ENCODE measurements around the gene CCDC102A.
"Not testable (repeated sequence)": the region's sequence is repeated elsewhere in the genome, so short reads cannot be mapped to it uniquely, and the experiment has no call there.

The CCDC102A gene

DNA sequence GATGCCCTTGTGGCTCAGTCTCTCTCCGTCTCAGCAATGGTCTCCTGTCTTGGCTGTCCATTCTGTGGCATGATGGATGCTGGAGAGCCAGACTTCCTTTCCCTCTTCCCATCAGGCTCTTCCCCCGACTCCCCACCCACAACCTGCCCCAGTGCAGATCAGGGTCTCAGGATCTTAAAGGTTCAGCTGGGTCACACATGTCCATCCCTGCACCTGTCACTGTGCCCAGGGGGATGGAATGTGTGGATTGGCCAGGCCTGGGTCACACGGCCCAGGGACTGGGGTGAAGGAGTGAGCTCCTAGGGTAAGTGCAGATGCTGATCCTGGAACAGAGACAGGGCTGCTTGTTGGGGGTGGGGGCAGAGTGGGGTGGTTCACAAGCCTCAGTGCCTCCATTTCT lies 29.1 kb upstream of the CCDC102A start:
- no peak for DNase-seq (ENCODE audit: low read depth)

DNA sequence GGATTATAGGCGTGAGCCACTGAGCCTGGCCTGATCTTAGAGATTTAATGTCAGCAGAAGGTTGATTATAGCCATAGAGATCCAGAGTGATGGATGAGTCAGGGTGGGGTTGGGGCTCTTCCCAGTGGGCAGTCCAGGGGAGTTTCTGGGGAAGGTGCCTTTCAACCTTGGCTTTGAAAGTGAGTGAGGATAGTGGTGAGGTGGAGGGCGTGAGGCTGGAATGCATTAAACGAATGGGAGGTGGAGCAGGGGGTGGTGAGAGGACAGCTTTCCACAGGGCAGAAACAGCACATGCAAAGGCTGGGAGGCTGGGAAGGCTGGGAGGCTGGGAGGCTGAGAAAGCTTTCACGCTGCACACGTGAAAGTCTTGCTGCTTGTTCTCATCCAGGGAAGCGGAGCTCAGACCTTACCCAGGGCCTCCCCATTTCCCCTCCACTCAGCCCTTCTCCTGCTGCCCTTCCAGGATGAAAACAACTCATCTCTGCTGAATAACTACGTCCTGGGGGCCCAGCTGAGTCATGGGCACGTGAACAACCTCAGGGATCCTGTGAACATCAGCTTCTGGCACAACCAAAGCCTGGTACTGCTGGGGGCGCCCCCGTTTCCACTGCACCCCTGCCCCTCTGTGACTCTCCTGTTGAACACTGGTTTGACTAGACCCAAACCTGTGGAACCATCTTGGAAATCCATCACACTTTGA lies 28.4 kb upstream of the CCDC102A start:
- no peak for DNase-seq (ENCODE audit: low read depth)

DNA sequence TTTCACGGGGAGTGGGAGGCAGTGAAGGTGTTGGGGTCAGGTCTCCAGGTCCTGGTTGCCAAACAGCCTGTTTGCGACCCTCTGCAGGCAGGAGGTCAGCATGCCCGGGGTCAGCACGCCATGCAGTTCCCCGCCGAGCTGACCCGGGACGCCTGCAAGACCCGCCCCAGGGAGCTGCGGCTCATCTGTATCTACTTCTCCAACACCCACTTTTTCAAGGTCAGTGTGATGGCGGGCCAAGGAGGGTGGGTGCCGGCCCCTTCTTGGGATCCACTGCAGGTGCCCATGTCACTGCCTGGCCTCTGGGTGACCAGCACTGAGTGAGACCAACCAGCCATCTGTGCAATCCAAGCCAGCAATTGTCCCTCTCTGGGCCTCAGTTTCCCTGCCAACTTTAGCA lies 27.4 kb upstream of the CCDC102A start:
- no peak for DNase-seq (ENCODE audit: low read depth)

DNA sequence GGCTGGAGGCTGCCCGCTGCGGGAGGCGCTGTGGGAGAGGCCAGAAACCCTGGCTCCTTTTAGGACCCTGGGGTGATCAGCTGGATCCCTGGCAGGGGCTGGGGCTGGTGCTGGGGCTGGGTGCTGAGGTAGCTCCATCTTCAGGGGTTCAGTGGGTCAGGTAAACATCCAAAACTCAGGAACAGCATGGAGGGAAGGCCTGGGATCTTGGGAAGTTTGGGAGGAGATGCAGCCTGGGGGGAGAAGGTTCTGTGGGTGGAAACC lies 27.0 kb upstream of the CCDC102A start:
- no peak for DNase-seq (ENCODE audit: low read depth)

DNA sequence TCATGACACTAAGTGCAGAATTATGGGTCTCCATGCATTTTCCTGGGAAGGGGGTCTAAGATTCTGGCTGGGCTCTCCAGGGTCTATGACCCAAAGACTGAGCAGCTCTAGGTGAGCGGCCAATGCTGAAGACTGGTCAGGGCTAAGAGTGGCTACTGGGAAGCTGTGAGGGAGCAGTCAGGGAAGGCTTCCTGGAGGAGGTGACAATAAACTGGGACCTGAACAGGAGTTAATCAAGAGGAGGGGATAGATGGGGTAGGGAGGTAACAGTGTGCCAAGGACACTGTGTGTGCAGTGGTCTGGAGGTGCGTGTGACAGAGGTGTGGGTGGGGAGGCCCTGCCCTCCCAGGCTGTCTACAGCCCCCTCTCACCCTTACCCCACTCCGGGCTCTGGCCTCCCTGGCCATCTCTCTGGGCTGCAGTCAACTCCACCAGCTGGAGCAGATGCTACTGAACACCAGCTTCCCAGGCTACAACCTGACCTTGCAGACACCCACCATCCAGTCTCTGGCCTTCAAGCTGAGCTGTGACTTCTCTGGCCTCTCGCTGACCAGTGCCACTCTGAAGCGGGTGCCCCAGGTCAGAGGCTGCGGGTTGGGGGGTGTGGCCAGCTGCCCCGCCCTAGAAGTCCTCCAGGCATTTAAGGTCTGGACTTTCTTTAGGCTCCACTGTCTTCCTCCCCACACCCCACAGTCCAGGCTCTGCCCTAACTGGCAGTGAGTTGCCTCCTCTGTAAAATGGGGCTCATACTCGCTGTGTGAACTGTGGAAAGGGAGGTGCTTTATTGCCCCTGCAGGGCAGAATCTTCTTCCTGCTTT lies 26.5 kb upstream of the CCDC102A start:
- DNase-seq (ENCODE audit: low read depth) = no peak

DNA sequence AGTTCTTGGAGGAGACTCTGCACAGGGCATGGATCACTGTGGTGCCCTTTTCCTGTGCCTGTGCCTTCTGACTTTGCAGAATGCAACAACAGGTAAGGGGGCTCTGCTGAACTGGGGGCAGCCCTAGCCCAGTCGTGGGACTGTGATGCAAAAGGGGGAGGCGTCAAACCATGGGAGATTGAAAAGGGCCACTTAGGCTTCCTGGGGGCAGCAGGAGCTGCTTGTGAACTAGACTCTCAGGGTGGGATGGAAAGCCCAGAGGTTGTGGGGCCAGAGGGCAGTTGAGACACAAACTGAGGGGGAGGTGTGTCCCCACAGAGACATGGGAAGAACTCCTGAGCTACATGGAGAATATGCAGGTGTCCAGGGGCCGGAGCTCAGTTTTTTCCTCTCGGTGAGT lies 25.7 kb upstream of the CCDC102A start:
- DNase-seq (ENCODE audit: low read depth) = no peak

DNA sequence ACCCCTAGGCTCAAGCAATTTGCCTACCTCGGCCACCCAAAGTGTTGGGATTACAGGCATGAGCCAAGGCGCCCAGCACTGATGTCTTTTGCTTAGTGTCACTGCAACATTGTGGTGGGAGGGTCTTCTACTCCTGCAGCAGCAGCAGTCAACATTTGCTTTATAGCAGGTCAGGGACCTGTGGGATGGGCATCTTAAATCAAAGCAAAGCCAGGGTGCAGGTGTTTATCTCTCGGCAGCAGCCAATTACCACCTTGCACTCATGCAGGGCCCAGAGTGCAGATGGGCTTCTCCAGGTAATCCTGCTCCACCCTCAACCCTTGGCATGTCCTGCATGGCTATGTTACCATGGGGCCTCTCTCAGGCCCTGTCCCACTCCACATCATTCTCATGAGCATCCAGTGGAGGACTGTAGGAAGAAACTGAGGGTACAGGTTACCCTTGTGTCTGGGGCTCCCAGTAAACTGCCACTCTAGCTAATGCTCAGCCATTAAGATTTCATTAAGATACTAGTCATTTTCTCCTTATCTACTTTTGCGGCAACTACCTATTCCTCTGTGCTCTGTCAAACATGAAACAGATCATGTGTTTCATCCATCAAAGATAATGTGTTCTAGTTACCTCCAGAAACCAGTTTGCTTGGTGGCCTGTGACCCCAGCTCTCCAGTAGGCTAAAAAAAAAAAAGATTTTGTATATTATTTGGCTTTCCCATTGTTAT lies 22.9 kb upstream of the CCDC102A start:
- no peak for DNase-seq (ENCODE audit: low read depth)

DNA sequence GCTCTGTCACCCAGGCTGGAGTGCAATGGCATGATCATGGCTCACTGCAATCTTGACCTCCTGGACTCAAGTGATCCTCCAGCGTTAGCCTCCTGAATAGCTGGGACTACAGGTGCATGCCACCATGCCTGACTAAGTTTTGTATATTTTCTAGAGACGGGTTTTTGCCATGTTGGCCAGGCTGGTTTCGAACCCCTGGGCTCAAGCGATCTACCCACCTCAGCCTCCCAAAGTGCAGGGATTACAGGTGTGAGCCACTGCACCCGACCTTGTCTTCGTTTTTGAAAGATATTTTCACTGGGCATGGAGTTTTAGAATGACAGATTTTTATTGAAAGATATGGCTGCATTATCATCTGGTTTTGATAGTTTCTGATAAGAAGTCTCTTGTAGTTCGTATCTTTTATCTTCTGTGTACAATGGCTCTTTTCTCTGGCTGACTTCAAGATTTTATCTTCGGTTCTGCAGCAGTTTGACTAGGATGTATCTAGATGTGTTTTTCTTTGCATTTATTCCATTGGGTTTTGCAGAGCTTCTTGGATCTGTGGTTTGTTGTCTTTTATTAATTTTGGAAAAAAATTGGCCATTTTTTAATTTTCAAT lies 20.7 kb upstream of the CCDC102A start:
- DNase-seq (ENCODE audit: low read depth) = no peak

DNA sequence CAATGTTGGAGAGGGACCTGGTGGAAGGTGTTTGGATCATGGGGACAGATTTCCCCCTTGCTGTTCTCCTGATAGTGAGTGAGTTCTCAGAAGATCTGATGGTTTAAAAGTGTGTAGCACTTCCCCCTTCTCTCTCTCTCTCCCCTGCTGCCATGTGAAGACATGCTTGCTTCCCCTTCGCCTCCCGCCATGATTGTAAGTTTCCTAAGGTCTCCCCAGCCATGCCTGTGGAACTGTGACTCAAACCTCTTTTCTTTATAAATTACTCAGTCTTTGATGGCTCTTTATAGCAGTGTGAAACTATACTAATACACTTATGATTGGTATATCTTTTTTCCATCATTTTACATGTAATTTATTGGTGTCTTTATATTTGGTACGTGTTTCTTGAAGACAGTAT lies 19.5 kb upstream of the CCDC102A start:
- no peak for DNase-seq (ENCODE audit: low read depth)

DNA sequence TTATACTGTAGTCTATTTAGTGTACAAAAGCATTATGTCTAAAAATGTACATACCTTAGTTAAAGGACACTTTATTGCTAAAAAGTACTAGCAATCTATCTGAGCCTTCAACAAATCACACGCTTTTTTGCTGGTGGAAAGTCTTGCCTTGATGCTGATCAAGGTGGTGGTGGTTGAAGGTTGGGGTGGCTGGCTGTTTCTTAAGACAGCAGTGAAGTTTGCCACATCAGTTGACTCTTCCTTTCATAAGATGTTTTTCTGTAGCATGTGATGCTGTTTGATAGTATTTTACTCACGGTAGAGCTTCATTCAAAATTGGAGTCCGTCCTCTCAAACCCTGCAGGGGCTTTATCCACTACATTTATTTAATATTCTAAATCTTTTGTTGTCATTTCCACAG lies 14.7 kb upstream of the CCDC102A start:
- no peak for DNase-seq (ENCODE audit: low read depth)

DNA sequence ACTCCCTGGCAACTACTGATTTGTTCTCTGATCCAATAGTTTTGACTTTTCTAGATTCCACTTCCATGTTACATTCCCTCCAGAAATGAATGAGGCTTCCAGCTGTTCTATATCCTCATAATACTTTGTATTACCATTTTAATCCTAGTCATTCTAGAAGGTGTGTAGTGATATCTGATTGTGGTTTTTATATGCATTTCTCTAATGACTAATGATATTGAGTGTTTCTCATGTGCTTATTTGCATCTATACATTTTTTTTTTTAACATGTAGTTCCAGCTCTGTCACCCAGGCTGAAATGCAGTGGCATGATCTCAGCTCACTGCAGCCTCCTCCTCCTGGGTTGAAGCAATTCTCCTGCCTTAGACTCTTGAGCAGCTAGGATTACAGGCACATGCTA lies 13.4 kb upstream of the CCDC102A start:
- no peak for DNase-seq (ENCODE audit: low read depth)

DNA sequence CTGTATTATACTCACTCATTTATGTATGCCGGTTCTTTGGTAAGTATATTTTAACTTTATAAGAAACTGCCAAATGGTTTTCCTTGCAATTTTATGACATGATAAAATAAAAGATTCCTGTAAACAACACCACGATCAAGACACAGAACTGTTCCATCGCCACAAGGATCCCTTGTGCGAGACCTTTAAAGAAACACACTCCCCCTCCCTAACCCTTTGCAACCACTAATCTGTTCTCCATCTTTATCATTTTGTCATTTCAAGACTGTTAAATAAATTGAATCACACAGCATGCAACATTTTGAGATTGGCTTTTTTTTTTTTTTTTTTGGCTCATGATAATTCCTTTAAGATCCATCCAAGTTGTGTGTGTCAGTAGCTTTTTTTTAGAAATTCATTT lies 12.0 kb upstream of the CCDC102A start:
- no peak for DNase-seq (ENCODE audit: low read depth)

DNA sequence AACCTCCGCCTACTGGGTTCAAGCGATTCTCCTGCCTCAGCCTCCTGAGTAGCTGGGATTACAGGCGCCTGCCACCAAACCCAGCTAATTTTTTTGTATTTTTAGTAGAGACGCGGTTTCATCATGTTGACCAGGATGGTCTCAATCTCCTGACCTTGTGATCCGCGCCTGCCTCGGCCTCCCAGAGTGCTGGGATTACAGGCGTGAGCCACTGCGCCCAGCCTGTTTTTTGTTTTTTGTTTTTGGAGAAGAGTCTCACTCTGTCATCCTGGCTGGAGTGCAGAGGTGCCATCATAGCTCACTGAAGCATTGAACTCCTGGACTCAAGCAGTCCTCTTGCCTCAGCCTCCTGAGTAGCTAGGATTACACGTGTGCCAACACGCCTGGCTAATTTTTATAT lies 11.2 kb upstream of the CCDC102A start:
- not testable (repeated sequence) for DNase-seq (ENCODE audit: low read depth)

DNA sequence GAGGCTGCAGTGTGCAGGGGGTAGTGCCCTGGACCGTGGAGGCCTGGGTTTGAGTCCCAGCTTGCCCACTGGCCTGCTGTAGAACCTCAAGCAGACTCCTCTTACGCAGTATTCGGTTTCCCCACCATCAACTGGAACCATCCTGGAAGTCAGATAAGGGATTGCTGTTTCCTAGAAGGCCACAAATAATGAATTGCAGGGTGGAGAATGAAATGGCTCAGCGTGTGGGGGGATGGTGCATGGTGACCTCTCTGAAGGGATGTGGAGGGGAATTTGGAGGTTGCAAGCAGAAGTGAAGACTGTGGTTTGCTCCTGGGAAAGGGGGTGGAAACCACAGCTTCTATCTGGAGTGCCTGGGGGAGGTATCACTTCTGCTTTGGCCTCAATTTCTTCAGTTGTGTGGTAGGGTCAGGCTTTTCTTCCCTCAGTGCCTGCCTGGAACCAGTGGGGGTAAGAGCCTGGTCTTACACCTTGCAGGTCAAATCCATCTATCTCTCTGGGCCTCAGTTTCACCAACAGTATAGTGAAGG lies 7.8 kb upstream of the CCDC102A start:
- no peak for DNase-seq (ENCODE audit: low read depth)

DNA sequence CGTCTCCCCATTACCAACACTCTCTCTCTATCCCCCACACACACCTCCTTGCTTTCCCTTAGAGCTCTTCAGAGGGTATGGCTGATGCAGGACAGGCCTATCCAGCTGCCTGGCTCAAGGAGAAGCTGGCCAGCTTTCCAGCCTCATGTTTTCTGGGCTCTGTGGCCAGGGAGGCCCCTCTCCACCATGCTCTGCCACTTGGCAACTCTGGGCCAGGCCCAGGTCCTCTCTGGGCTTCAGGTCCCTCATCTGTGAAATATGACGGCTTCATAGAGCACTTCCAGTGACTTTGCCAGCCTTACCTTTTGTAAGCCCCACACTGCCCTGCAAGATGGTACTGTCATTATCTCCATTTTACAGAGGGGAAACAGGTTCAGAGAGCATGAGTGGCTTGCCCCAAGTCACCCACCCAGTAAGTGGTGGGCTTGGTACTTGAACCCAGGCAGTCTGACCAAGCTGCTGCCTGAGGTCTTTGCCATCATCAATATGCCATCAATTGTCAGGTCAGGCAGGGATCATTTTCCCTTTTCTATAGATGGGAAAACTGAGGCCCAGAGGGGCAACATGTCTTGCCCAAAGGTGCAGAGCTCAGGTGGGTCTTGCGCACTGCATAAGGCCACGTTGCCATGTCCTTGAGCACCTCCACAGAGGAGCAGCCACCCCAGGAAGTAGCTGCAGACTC lies 5.5 kb upstream of the CCDC102A start:
- no peak for DNase-seq (ENCODE audit: low read depth)

DNA sequence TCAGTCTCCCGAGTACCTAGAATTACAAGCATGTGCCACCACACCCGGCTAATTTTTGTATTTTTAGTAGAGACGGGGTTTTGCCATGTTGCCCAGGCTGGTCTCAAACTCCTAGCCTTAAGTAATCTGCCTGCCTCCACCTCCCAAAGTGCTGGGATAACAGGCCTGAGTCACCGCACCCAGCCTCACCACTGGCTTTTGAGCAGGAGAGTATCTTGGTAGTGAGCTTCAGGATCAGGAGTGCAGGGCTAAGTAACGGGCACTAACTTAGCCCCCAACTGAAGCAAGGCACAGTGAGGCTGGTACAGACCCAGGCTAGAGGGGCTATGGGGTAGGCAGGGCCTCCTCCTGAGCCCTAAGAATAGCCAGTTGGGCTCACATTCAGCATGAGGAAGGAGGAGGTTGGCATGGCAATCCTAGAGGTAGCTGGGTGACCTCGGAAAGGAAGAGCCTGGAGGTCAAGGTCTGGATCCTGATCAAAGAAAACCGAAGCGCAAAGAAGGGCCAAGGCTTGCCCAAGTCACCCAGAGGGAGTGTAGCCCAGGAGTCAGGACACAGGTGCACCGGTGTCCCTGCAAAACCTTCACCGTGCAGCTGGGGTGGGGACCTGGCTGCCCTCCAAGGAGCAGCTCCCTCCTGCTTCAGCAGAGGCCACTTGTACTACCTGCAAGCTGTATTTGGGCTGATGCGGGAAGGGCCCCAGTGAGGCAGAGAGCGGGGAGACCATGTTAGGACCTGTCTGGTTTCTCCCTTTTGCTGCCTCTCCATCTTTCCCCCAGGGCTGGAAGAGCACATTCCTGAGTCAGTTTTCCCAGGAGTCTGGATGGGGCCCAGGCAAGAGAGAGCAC lies 4.8 kb upstream of the CCDC102A start:
- DNase-seq (ENCODE audit: low read depth) = no peak

DNA sequence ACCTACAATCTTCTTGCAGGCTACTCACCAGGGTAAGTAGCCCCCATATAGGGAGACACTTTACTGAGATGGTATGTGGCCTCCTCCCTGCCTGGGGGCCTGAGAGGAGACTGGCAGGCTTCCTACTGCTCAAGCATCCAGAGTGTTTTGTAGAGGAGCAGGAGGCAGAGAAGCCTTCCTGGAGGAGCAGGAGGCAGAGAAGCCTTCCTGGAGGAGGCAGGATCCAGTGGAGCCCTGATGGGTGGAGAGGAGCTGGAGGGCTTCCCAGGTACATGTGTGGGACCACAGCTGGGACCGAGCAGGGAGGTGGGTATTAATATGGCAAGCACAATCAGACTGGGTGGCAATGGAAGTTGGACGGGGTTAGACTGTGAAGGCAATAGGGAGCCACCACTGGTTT lies 4.0 kb upstream of the CCDC102A start:
- no peak for DNase-seq (ENCODE audit: low read depth)

DNA sequence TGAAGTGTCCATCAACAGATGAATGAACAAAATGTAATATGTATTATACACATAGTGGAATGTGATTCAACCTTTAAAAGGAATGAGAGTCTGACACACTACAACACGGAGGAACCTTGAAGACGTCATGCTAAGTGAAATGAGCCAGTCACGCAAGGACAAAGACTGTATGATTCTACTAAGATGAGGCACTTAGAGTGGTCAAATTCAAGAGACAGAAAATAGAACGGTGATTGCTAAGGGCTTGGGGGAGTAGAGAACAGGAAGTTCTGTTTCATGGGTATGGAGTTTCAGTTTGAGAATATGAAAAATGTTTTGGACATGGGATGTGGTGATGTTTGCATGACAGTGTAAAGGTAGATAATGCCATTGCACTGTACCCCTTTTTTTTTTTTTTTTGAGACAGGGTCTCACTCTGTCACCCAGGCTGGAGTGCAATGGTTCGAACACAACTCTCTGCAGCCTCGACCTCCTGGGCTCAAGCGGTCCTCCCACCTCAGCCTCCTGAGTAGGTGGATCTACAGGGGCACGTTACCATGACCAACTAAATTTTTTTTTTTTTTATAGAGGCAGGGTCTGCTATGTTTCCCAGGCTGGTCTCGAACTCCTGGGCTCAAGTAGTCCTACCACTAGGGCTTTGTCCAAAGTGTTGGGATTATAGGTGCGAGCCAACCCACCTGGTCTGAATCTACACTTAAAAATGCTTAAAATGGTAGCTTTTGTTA lies 2.9 kb upstream of the CCDC102A start:
- DNase-seq (ENCODE audit: low read depth) = no peak

DNA sequence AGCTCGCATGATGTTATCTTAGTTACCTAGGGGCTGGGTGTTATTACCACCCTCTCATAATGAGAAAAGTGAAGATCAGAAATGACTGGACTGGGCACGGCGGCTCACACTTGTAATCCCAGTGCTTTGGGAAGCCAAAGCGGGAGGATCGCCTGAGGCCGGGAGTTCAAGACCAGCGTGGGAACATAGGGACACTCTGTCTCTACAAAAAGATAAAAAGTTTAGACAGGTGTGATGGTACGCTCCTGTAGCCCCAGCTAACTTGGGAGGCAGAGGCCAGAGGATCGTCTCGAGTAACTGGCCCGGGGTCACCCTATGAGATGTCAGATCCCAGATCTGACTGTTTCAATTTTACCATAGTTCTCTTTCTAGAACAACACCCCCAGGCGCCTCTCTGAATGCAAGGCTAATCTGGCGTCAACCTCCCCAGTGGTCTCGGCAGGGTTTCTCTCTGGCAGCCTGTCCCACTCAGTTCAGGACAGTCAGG lies 1.9 kb upstream of the CCDC102A start:
- no peak for DNase-seq (ENCODE audit: low read depth)

DNA sequence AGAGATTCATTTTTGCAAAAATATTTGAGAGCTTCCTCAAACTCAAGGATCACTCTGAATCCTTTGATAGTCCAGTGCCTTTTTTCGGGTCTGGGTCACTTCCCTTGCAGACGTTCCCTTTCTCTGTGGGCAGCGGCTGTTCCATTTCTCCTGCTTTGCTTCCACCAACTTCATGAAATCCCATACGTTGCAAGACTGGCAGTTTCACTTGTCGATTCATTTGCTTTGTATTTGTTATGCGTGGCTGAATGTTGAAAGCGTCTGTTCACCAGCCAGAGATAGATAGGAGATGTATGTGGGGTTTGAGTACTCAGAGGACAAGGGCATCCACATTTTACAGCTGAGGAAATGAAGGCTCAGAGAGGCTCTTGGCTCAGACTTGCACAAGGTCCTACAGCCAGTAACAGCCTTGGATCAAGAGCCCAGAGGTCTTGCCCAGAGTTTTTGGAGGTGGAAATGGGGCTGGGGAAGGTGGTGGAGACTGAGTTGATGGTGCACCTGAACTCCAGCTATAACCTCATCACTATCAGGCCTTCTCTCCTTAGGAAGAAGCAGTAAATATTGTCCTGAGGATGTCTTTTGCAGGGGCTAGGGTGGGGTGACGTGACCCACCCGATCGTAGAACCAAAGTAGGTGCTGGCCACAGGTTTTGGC lies 1.3 kb upstream of the CCDC102A start:
- no peak for DNase-seq (ENCODE audit: low read depth)

Data from activated T-helper 9 cell treated with anti-CD3 and anti-CD28 coated beads, Interleukin-2, amount 50 U/mL, for 16 hours (primary cell).